ENCODE results near the gene PBX4. TPM values are rescaled to one million over a fixed set of nuclear protein-coding genes. Genes with fewer than 3 reads are reported as not detected.

PBX4 gene
- total and polyA plus RNA-seq, 8 donors = 2.0 to 60.7 (median 4.9) TPM; not detected in 1

- no peak for DNase-seq
- H3K4me1 ChIP-seq = peaks cover 1 to 35% (median 24%) of the 10 kb centered on the region in 4 donors
- intact Hi-C loops (cut with DNase I; ENCODE audit: low total_unique reads) = loop anchor here (10.0 kb wide), 1 partner anchor 422 kb away; no protein-coding TSS in a partner anchor
- peaks cover 0 to 23% (median 12%) of the 10 kb centered on the region in 3 donors for H3K27me3 ChIP-seq
- H3K4me3 ChIP-seq = no peak overlapping the region
- WGBS, 5 donors = 64 to 78% (median 75%) methylated on average over 13 to 14 of the region's 14 CpGs
- H3K36me3 ChIP-seq = peaks cover 0 to 22% (median 20%) of the 10 kb centered on the region in 4 donors
- H3K27ac ChIP-seq = no peak overlapping the region
- H3K9me3 ChIP-seq = no peaks in the 10 kb centered on the region
- no peak for TF ChIP-seq POLR2A (IDR thresholded peaks at IDR 0.05)
- TF ChIP-seq, protein P1, sequence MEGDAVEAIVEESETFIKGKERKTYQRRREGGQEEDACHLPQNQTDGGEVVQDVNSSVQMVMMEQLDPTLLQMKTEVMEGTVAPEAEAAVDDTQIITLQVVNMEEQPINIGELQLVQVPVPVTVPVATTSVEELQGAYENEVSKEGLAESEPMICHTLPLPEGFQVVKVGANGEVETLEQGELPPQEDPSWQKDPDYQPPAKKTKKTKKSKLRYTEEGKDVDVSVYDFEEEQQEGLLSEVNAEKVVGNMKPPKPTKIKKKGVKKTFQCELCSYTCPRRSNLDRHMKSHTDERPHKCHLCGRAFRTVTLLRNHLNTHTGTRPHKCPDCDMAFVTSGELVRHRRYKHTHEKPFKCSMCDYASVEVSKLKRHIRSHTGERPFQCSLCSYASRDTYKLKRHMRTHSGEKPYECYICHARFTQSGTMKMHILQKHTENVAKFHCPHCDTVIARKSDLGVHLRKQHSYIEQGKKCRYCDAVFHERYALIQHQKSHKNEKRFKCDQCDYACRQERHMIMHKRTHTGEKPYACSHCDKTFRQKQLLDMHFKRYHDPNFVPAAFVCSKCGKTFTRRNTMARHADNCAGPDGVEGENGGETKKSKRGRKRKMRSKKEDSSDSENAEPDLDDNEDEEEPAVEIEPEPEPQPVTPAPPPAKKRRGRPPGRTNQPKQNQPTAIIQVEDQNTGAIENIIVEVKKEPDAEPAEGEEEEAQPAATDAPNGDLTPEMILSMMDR (IDR thresholded peaks at IDR 0.05) = no peak
- TF ChIP-seq EP300 (IDR thresholded peaks at IDR 0.05) = no peak
- no peak for TF ChIP-seq POLR2AphosphoS5 (IDR thresholded peaks at IDR 0.05)
Observed at GRCh38 chr19:19532806-19533701, 85.4 kb downstream of the PBX4 start.

DNA sequence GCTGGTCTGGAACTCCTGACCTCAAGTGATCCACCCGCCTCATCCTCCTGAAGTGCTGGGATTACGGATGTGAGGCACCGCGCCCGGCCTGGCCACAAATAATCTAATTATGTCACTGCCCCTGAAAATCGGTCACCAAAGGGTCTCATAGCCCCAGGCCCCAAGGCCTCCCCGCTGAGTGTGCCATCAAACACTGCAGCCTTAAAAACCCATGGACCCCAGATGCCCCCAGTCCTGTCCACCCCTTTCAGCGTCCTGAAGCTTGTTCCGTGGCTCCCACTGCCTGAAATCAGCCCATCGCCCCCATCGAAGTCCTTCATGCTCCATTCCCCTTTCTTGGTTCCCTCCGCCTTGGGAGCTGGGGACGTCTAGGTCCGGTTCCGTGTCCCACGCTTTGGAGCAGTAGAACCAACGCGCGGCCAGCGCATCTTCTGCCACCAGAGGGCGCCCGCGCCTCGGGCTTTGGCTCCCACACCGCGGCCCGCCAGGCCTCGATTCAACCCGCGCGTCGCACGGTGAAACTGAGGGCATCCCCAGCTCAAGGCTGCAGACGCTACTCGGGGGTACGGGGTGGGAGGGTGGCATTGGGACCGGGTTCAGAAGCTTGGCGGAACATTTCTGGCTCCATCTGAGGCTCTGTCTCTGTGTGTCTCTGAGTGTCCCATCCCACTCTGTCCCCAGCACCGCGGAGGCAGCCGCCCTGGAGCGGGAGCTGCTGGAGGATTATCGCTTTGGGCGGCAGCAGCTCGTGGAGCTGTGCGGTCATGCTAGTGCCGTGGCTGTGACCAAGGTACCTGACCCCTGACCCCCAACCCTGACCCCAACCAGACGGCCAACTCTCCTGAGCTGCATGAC is 86.3 kb downstream of the PBX4 start:
- peak; percentile 92 for DNase-seq
- Histone ChIP-seq H3K27ac (no peak overlapping the region), H3K27me3 (peaks cover 0 to 15% (median 3%) of the 10 kb centered on the region in 3 donors), H3K36me3 (peaks cover 8 to 31% (median 28%) of the 10 kb centered on the region in 4 donors), H3K4me1 (peaks cover 0 to 29% (median 15%) of the 10 kb centered on the region in 4 donors), H3K4me3 (no peak overlapping the region), H3K9me3 (no peaks in the 10 kb centered on the region)
- 22 to 25% (median 23%) methylated on average over 21 to 48 of the region's 48 CpGs for WGBS, 5 donors
- intact Hi-C loops (cut with DNase I; ENCODE audit: low total_unique reads) = loop anchor here (10.0 kb wide), 1 partner anchor 423 kb away; no protein-coding TSS in a partner anchor
- TF ChIP-seq, protein P1 (IDR thresholded peaks at IDR 0.05) = peak in 5 of 7 experiments; percentile 88 to 97 (median 91)
- no peak for TF ChIP-seq POLR2A (IDR thresholded peaks at IDR 0.05)
- TF ChIP-seq POLR2AphosphoS5 (IDR thresholded peaks at IDR 0.05) = peak in 1 of 3 donors; percentile 68

GRCh38 chr19:19530889-19531288 is 87.6 kb downstream of the PBX4 start:
- H3K9me3 ChIP-seq = no peaks in the 10 kb centered on the region
- H3K27ac ChIP-seq = no peak overlapping the region
- WGBS, 5 donors = 76 to 88% (median 80%) methylated on average over 4 of the region's 4 CpGs
- peaks cover 0 to 39% (median 12%) of the 10 kb centered on the region in 4 donors for H3K4me1 ChIP-seq
- intact Hi-C loops (cut with DNase I; ENCODE audit: low total_unique reads) = loop anchor here (10.0 kb wide), 1 partner anchor 424 kb away; no protein-coding TSS in a partner anchor
- H3K36me3 ChIP-seq = peaks cover 16 to 44% (median 41%) of the 10 kb centered on the region in 4 donors
- TF ChIP-seq POLR2A (IDR thresholded peaks at IDR 0.05) (no peak), POLR2AphosphoS5 (IDR thresholded peaks at IDR 0.05) (no peak), EP300 (IDR thresholded peaks at IDR 0.05) (no peak)
- TF ChIP-seq, protein P1 (IDR thresholded peaks at IDR 0.05) = no peak
- peaks cover 0 to 4% (median 0%) of the 10 kb centered on the region in 3 donors for H3K27me3 ChIP-seq
- no peak for DNase-seq
- no peak overlapping the region for H3K4me3 ChIP-seq

- Histone ChIP-seq H3K9me3 (no peaks in the 10 kb centered on the region), H3K27me3 (no peaks in the 10 kb centered on the region), H3K4me1 (peaks cover 0 to 40% (median 12%) of the 10 kb centered on the region in 4 donors), H3K27ac (no peak overlapping the region), H3K4me3 (no peak overlapping the region), H3K36me3 (peaks cover 16 to 47% (median 44%) of the 10 kb centered on the region in 4 donors)
- WGBS, 5 donors = 55 to 69% (median 63%) methylated on average over 9 of the region's 9 CpGs
- no peak for TF ChIP-seq EP300 (IDR thresholded peaks at IDR 0.05)
- no peak for TF ChIP-seq POLR2AphosphoS5 (IDR thresholded peaks at IDR 0.05)
- no peak for TF ChIP-seq POLR2A (IDR thresholded peaks at IDR 0.05)
- TF ChIP-seq, protein P1 (IDR thresholded peaks at IDR 0.05) = no peak
- intact Hi-C loops (cut with DNase I; ENCODE audit: low total_unique reads) = loop anchor here (10.0 kb wide), 1 partner anchor 424 kb away; no protein-coding TSS in a partner anchor
- DNase-seq = peak in 1 of 2 donors; percentile 12
Observed at GRCh38 chr19:19530423-19530804, 88.1 kb downstream of the PBX4 start.

All from stomach (tissue), 9 donors.